ENCODE data around the gene MYO9A. TPM values are rescaled to one million over a fixed set of nuclear protein-coding genes. Genes with fewer than 3 reads are reported as not detected.
"Not testable (repeated sequence)": the region's sequence is repeated elsewhere in the genome, so short reads cannot be mapped to it uniquely, and the experiment has no call there.

Gene MYO9A
- total and polyA plus RNA-seq, 10 of the 15 experiments (the other 5 are each of a cell fraction or from before 2014, with no cell fraction given): 3.3 to 25.3 (median 12.2) TPM

DNA sequence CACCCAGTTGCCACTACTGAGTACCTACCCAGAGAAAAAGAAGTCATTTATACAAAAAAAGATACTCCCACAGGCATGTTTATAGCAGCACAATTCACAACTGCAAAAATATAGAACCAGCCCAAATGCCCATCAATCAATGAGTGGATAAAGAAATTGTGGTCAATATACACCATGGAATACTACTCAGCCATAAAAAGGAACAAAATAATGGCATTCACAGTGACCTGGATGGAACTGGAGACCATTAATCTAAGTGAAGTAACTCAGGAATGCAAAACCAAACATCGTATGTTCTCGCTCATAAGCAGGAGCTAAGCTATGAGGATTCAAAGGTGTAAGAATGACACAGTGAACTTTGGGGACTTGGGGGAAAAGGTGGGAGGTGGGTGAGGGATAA is 61.7 kb downstream of the MYO9A start:
- BruUV-seq (replicated peaks); H3K36me3 ChIP-seq (ENCODE audit: control insufficient read depth in 2 of 2, insufficient read depth in 2 of 2, low read length in 1 of 2); POLR2A ChIA-PET; DNase-seq (ENCODE audit: low read depth, low spot score); ATAC-seq; H3K4me2 ChIP-seq (ENCODE audit: control insufficient read depth, insufficient read depth); intact Hi-C loops (cut with micrococcal nuclease; ENCODE audit: unreplicated experiment); H3K9me3 ChIP-seq (replicated peaks; ENCODE audit: control insufficient read depth, insufficient read depth, low read length); H3K27me3 ChIP-seq (replicated peaks in 1 of 2; ENCODE audit: control insufficient read depth in 2 of 2, insufficient read depth in 2 of 2, low read length in 1 of 2); H4K20me1 ChIP-seq (ENCODE audit: control insufficient read depth, insufficient read depth); H3K79me2 ChIP-seq (ENCODE audit: control insufficient read depth, insufficient read depth, low read length); H2AFZ ChIP-seq (ENCODE audit: control insufficient read depth, low read depth, low read length); FAIRE-seq; H3K4me1 ChIP-seq (ENCODE audit: control insufficient read depth, insufficient read depth, low read length); RAD21 ChIA-PET (ENCODE audit: unreplicated experiment); SMC1A ChIA-PET (ENCODE audit: uncharacterized antibody, unreplicated experiment); CTCF ChIA-PET; H3K27ac ChIP-seq (ENCODE audit: control insufficient read depth, insufficient read depth); in situ Hi-C loops (cut with MboI); H3K9ac ChIP-seq (ENCODE audit: control insufficient read depth, insufficient read depth, low read length); H3K4me3 ChIP-seq: not testable (repeated sequence)
- WGBS (ENCODE audit: insufficient coverage, insufficient replicate concordance, low lambda C conversion rate, missing lambda C conversion rate): 98% methylated on average over 2 of the region's 2 CpGs

- H3K9ac ChIP-seq (ENCODE audit: control insufficient read depth, insufficient read depth, low read length); H4K20me1 ChIP-seq (ENCODE audit: control insufficient read depth, insufficient read depth); in situ Hi-C loops (cut with MboI); intact Hi-C loops (cut with micrococcal nuclease; ENCODE audit: unreplicated experiment); RAD21 ChIA-PET (ENCODE audit: unreplicated experiment); H3K27me3 ChIP-seq (replicated peaks in 1 of 2; ENCODE audit: control insufficient read depth in 2 of 2, insufficient read depth in 2 of 2, low read length in 1 of 2); H3K9me3 ChIP-seq (replicated peaks; ENCODE audit: control insufficient read depth, insufficient read depth, low read length); FAIRE-seq; H3K27ac ChIP-seq (ENCODE audit: control insufficient read depth, insufficient read depth); ATAC-seq; H2AFZ ChIP-seq (ENCODE audit: control insufficient read depth, low read depth, low read length); CTCF ChIA-PET; H3K4me2 ChIP-seq (ENCODE audit: control insufficient read depth, insufficient read depth); BruUV-seq (replicated peaks); H3K36me3 ChIP-seq (ENCODE audit: control insufficient read depth in 2 of 2, insufficient read depth in 2 of 2, low read length in 1 of 2); H3K79me2 ChIP-seq (ENCODE audit: control insufficient read depth, insufficient read depth, low read length); H3K4me1 ChIP-seq (ENCODE audit: control insufficient read depth, insufficient read depth, low read length); DNase-seq (ENCODE audit: low read depth, low spot score); POLR2A ChIA-PET; H3K4me3 ChIP-seq: not testable (repeated sequence)
- SMC1A ChIA-PET (ENCODE audit: uncharacterized antibody, unreplicated experiment): interaction anchor here (1.1 to 1.5 kb wide), 3 partner anchors 14 to 36 kb away, joined by 3 to 5 read pairs (median 4); no protein-coding TSS in a partner anchor
- WGBS (ENCODE audit: insufficient coverage, insufficient replicate concordance, low lambda C conversion rate, missing lambda C conversion rate): 98% methylated on average over 7 of the region's 7 CpGs
Measured at GRCh38 chr15:72053297-72053696, 64.7 kb downstream of the MYO9A start.

Measured in GM12878 (cell line).